HuH-7 (cell line): ENCODE results near the gene SLC24A3.
A peak's percentile ranks its signal among the peaks of the same experiment; 100 is the strongest.

Experiments
- DNase-seq: peaks from one replicate; pipeline ENCODE4 v3.0.0; 2011; ENCODE audit warnings: low spot score

The SLC24A3 gene

DNA sequence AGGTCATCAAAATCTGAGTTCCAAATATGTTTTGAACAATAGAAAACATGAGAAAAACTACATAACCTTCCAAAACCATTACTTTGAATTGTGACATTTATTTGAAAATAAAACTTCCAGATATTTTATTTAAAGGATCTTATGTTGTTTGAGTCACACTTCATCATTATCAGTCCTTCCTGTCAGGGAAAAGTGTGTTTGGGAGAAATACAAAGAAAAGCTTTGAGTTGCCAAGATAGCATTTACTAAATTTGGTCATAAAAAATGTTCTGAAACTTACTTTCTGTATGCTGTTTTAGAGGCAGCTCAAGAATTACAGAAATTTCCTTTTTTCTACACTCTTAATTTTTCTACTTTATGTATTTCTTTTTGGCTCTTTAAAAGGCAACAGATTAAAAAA, 337.5 kb downstream of the SLC24A3 start:
- DNase-seq: no peak

DNA sequence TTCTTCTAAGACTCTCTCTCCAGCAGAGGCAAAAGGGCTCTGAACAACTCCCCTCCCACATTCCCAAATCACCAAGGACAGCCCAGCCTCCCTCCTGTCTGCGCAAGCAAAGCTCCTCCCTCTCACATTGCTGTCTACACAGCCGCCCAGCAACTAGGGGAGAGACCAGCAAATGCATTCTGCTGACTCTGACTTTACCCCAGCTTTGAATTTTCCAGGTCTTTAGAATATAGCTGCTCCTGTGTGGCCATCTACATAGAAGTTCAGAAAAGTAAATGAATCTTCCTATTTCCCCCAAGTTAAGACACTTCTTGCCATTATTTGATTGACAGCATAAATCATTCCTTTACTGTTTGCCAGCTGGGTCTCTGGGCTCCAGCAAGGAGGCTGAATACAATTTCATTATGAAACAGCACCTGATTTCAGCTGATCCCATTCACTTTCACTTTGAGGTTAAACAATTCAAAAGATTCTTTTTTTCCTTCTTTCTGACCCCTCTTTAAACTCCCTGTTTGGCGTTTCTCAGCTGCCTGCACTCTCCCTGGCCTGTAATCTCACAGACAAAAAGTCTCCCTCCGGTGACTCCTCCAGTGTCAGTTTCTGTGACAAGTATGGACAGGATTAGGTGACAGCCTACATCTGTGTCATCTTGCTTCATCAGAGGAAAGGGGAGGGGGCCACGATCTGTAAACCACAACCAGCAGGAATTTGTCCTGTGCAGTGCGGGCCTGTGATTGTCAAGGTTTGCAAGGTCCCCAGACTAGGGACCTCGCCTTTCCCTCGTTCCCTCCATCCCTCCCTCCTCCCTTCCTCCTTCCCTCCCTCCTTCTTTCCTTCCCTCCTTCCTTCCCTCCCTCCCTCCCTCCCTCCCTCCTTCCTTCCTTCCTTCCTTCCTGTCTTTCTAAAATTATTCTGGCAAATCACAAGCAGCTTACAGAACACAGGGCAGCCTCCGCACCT, 340.1 kb downstream of the SLC24A3 start:
- no peak for DNase-seq

DNA sequence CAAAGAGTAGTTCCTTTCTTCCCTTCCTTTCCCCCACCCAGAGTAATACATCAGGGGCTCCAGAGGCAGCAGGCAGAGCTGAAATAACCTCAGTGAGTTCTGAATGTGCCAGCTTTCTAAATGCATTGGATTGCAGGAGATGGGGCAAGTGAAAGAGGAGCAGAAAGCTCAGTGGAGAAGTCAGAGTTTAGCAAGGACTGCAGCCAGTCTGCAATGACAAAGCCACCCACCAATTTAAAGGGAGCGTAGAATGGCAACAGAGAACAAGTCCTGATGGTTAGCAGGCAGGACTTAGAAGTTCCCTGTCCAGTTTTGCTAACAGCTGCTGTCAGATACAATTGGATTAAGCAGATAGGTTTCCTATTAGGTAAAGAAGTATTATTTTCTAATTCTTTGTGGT, 342.2 kb downstream of the SLC24A3 start:
- no peak for DNase-seq

DNA sequence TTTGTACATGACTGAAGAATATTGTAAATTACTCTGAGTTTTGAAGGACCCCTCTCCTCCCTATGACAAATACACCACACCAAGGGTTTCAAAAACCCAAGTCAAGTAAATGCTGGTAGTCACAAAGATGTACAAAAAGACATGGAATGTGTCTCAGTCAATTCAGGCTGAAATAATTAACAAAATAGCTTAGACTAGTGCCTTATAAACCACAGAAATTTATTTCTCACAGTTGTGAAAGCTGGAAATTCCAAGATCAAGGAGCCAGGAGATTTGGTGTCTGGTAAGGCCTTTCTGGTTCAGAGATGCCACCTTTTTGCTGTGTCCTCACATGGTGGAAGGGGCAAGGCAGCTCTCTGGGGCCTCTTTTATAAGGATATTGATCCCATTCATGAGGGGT, 343.3 kb downstream of the SLC24A3 start:
- DNase-seq: no peak

DNA sequence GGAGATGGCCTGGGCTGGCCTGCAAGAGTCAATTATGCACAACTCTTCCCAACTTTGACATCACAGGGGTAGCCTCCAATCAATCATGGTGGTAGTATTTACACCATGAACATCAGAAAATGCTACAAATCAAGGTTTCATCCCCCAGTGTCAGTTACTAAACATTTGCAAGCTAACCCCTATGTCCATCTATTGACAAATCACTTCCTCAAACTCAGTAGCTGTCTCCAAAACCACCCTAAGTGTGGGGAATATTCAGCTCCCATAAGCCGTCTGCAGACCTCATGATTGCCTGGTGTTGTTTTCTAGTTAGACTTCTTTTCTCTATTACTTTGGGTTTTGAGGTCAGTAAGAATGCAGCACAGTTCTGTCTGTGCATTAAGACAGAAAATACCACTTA, 344.8 kb downstream of the SLC24A3 start:
- no peak for DNase-seq

DNA sequence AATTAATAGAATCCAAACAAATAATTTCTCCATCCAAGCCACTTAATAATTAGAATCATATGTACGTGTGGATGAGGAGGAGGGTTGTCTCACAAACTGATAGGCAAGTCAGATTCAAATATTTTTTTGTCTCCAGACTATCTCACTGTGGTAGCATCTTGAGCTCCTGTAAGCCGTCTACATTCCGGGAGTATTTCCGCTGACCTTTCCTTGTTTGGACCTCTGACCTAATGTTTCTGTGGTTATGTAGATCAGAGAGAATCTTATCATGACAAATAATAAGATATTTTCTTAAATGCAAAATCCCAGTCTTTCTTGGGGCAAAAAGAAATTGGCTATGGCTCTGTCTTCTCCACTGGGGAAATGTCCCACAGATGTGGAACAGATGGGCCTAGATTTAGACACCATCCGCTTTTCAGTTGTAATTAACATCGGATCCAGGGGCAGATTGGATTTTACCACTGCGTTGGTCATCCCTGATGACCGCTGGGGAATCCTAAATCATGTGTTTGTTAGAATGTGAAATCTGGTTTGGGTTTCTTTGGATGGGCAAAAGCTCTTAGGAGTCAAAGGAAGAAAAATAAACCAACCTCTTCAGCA, 348.5 kb downstream of the SLC24A3 start:
- DNase-seq: no peak

DNA sequence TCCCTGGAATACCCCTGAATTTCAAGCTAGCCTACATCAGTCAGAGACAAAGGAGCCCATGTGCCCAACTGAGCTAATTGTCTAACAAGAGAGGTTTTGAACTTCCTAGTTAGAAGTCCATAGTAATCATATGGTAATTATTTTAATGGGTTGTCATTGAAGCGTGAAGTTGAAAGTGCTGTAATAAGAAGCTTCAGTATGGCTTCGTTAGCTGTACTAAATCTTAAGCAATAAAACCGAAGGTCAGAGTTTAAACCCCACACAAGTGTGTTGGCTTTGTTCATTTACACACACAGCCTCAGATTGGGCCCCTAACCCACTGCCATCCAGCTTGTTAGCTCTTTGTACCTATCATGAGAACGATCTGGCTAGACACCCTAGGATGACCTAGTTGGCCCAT, 350.0 kb downstream of the SLC24A3 start:
- DNase-seq: no peak

DNA sequence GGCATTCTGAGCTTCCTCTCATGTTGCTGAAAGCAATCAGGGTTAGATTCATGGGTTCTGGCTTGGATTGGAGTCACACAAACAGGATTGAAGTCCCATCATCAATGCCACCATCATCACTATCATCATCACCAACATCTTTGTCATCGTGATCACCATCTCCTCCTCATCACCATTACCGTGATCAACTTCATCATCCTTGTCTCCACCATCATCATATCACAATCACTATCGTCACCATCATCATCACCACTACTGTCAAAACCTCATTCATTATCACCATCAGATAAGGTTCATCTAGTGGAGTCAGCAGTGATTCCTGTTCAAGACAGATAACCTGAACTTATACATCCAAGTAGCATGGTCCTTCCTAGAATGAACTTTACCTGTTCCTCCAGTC, 351.8 kb downstream of the SLC24A3 start:
- DNase-seq: no peak

DNA sequence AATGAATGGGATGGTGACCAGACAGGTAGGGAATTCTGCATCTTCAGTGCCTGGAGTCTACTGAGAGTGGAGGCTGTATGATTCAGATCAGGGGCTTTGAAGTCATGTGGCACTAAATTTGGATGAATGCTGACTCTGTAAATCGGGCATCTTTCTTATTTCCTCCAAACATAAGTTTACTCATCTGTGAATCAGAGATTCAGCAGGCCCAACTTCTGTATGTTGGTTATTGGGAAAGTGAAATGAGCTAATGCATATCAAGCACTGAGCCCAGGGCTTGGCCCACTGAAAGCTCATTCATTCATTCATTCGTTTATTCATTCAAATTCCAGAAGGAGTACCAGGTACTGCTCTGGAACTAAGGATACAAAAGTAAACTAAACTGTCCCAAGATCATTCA, 353.3 kb downstream of the SLC24A3 start:
- no peak for DNase-seq

DNA sequence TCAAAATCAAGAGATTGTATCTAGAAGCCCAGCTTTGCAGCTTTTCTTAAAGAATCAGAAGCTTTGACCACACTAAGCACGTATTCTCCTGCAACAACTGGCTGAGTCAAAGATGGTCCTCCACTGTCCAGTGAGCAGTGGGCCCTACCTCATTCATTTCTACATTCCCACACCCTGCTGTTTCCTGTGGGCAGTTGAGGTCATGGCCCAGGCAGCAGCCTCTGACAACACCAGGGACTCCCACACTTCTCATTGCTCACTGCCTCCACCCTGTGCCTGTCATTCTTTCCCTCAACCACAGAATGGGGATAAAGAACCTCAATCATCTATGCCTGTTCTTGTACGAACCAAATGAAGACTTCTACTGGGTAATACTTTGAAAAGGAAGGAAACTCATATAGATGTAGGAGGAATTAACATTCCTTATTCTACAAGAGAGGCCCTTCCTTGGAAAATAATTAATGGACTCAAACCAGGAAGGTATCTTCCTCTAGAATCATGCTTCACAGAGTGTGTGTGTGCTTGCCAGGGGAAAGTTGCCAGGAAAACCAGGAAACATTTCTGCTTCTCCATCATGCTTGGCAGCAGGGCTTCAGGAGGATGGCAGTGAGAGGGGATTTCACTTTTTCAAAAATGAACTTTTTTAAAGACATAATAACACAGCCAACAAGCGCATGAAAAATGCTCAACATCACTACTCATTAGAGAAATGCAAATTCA, 353.9 kb downstream of the SLC24A3 start:
- no peak for DNase-seq

DNA sequence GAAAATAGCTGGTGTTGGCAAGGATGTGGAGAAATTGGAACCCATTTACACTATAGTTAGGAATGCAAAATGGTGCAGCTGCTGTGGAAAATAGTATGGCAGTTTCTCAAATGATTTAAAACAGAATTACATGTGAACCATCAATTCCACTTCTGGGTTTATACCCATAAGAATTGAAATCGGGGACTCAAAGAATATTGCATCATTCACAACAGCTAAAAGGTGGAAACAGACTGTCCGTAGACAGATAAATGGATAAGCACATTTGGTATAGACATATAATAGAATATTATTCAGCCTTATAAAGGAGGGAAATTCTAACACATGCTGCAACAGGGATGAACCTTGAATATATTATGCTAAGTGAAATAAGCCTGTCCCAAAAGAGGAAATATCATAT, 355.7 kb downstream of the SLC24A3 start:
- DNase-seq: no peak

DNA sequence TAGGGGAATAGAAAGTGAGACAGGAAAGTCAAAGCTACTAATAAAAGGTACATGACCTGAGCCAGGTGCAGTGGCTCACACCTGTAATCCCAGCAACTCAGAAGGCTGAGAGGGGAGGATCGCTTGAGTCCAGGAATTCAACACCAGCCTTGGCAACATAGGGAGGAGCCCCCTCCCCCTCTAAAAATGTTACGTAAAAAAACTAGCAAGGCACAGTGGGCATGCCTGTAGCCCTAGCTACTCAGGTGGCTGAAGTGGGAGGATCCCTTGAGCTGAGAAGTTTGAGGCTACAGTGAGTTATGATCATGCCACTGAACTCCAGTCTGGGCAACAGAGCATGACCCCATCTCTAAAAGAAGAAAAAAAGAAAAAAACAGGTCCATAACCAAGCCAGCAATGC, 359.6 kb downstream of the SLC24A3 start:
- no peak for DNase-seq

DNA sequence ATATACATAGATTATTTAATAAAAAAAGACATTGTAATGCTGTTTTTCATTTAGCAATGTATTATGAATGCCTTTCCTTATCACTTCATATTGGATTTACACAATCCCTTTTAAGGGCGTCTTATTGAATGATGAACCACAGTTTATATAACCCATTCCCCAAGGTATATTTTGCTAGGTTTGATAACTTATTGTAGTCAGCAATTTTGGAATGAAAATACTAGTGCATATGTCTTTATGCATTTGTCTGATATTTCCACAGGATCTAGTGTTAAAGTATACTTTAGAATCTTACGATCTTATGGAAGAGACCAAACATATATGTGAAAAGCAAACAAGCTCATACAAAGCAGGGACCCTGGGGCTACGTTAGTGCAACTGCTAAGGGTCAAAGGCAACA, 365.2 kb downstream of the SLC24A3 start:
- no peak for DNase-seq

DNA sequence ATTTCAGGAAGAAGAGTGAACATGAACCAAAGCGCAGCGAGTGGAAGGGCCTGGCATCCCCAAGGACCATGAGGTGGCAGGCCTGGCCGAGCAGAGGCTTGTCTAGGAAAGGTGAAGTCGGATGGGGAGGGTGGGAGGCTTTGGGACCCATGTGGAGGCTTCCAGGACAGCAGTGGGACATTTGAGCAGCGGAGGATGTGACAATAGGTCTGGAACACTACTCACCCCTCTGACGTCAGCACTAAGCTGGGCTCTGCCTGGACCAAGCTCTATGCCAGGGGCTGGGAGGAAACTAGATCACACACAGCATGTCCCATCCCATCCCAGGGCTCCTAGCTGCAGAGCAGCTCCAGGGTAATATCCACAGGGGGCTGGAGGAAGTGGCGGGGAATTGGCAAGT, 370.3 kb downstream of the SLC24A3 start:
- no peak for DNase-seq

DNA sequence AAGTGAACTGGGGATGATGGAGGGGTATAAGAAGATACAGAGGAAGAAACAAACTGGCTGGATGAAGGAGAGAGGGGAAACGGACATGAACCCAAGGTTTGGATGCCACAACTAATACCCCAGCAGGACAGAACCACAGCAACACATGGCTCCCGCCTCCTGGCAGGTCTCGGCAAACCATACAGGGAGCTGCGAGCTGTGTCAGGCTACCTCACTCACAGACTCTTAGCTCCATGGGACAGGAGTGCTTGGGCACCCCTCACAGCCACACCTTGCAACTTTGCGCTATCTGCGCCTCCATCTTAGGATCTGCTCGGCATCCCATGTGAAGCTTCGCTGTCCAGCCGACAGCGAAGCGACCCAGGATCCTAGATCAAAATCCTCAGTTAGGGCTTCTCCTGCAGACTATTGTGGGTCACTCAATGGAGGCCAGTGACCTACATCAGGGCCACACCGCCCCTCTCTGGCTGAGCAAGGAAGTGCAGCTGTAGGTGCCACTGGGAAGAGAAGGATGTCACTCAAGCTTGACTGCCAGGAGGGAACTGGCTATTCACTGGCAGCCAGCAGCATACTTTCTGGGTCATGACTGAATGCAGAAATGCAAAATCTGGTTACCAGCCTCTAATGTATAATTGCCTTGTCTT, 371.2 kb downstream of the SLC24A3 start:
- peak; percentile 88 for DNase-seq

DNA sequence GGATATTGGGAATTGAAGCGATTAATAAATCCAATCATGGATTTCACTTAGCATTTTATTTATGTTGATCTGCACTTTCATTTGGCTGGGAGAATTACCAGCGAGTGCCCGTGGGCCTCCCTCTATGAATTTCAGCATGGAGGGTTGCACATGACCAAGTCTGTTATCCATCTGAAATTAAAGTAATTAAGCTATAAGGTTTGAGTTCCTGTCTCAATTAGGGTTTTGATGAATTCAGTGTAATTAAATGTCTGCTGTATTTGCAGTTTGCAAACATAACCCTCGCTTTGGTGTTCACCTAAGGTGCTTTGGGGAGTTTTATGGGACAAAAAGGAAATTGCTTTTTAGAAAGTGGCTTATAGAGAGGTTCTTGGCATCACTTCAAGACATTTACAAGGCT, 375.8 kb downstream of the SLC24A3 start:
- DNase-seq: no peak

DNA sequence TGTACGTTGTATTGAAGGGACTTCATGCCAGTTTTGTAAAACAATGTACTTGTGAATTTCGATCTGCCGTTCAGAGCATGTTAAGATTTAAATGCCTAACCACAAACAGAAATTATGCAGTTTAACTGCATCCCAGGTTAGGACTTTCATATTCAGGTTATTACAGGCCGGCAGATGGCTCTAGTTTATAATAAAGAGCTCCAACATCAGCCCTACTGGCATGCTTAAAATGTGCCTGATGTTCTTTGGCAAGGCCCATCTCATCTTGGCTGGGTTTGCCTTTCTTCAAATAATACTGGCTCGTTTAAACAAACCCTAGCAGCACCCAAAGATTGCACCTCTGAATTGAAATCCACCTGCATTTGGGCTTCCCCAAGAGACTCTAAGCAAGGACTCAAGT, 376.3 kb downstream of the SLC24A3 start:
- DNase-seq: no peak

DNA sequence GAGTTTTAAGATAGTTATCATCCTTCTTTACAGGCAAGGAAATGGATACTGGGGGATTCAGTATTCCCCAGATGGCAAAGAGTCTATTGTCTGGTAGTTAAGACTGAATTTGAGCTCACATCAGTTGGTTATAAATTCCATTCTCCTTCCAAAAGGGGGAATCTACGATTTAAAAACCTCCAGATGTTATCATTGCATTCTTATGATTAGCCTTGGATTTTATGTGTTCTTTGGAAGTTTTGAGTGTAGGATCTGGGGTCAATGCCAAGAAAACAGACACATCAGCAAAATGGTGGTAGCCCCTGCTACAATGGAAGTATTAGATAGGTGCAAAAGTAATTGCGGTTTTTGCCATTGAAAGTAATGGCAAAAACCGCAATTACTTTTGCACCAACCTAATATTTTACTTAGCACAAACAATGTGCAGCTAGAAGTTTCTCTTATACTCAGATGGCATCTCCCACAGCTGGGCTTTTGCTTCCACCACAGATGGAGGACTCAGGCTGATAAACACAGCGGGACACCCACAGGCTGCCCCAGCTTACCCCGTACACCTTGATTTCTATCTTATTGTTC, 377.4 kb downstream of the SLC24A3 start:
- no peak for DNase-seq

DNA sequence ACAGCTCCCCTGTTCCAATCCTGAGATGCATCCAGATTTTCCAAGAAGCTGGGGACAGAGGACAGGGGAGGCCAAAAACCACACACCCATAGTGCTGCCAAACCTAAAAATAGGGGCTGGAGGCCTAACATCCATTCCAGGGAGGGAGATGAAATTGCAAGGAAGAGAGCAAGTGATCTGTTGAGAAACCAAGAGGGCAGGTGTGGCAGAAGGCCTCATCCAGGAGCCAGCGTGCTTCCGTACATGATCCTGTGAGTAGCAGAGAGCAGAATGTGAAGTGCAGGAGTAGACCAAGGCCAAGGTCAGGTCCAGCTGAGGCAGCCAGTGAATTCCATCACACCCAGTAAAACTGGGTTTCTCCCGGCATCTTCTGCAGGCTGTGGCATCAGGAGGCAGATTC, 377.9 kb downstream of the SLC24A3 start:
- no peak for DNase-seq

DNA sequence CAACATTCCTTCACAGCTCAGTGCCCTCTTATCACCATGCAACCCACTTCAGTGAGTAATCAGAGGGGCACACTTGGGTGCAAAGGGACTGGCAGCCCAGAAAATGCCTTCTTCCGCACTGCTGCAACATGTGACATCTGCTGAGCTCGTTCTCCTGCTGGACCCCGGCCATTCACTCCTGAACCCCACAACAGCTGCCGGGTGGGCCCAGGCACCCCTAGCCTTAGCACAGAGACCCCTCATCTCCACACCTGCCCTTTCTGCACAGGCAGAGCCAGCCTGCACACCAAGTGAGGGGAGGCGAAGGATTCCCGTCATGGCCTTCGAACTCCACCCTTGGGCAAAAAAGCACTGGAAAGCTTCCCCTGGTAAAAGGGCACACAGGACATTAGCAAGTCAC, 381.3 kb downstream of the SLC24A3 start:
- DNase-seq: no peak

DNA sequence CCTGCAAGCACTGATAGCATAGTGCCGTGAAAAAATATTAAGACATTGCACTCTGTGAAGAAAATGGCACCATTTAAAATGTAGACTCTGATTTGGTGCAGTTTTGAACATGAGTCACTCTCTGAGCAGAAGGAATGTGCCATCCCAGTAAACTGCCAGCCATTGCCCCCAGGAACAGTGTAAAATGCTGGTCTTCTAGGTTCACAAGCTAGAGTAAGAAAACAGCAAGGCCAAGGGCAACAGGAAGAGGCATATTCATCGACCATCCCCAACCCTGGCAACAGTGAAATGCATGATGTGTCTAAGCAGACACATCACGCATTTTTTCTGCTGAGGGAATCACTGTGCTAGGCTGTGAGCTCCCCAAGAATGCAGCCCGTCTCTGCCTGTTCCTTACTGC, 382.5 kb downstream of the SLC24A3 start:
- DNase-seq: no peak
